Activated T-cell treated with anti-CD3 and anti-CD28 coated beads for 1 hour (primary cell): Measurements from ENCODE around the gene HFE.
"Not testable (repeated sequence)": the region's sequence is repeated elsewhere in the genome, so short reads cannot be mapped to it uniquely, and the experiment has no call there.

Experiments
- DNase-seq: peaks from one replicate; pipeline ENCODE4 v3.0.0-alpha.2; 2020; ENCODE audit warnings: low read depth

The HFE gene

GRCh38 chr6:26113570-26113969 lies 26.3 kb downstream of the HFE start:
- no peak for DNase-seq

- DNase-seq: no peak
Observed at GRCh38 chr6:26115226-26115625, 28.0 kb downstream of the HFE start.

GRCh38 chr6:26116267-26116666 lies 29.0 kb downstream of the HFE start:
- DNase-seq: no peak

- DNase-seq: no peak
Observed at GRCh38 chr6:26118999-26119398, 31.8 kb downstream of the HFE start.

- DNase-seq: not testable (repeated sequence)
Observed at GRCh38 chr6:26120115-26120514, 32.9 kb downstream of the HFE start.

- no peak for DNase-seq
Observed at GRCh38 chr6:26120807-26121140, 33.5 kb downstream of the HFE start.

- no peak for DNase-seq
Observed at GRCh38 chr6:26121141-26122004, 34.1 kb downstream of the HFE start.

- no peak for DNase-seq
Observed at GRCh38 chr6:26122005-26122388, 34.8 kb downstream of the HFE start.

GRCh38 chr6:26122402-26122792 lies 35.2 kb downstream of the HFE start:
- DNase-seq: no peak

GRCh38 chr6:26122793-26123674 lies 35.8 kb downstream of the HFE start:
- DNase-seq: peak; percentile 83

- DNase-seq: peak; percentile 59
Observed at GRCh38 chr6:26123675-26123946, 36.4 kb downstream of the HFE start.

- peak; percentile 39 for DNase-seq
Observed at GRCh38 chr6:26123947-26124780, 36.9 kb downstream of the HFE start.

- no peak for DNase-seq
Observed at GRCh38 chr6:26124781-26125685, 37.8 kb downstream of the HFE start.

- DNase-seq: no peak
Observed at GRCh38 chr6:26126394-26127235, 39.4 kb downstream of the HFE start.

GRCh38 chr6:26128013-26128771 lies 41.0 kb downstream of the HFE start:
- DNase-seq: no peak

GRCh38 chr6:26129656-26130055 lies 42.4 kb downstream of the HFE start:
- no peak for DNase-seq

GRCh38 chr6:26130581-26131249 lies 43.5 kb downstream of the HFE start:
- no peak for DNase-seq

GRCh38 chr6:26131618-26132017 lies 44.4 kb downstream of the HFE start:
- no peak for DNase-seq

GRCh38 chr6:26133730-26134129 lies 46.5 kb downstream of the HFE start:
- DNase-seq: no peak
